Muscle of leg (tissue), 11 donors: ENCODE results near the gene ERVH48-1. TPM values are rescaled to one million over a fixed set of nuclear protein-coding genes. Genes with fewer than 3 reads are reported as not detected.
"Not testable (repeated sequence)": the region's sequence is repeated elsewhere in the genome, so short reads cannot be mapped to it uniquely, and the experiment has no call there.

Source experiments
- DNase-seq: peaks from one replicate; pipeline ENCODE4 v3.0.0; 2013
- H3K27ac ChIP-seq: one replicate; pipeline ENCODE4 v1.5.1; 2013; ENCODE audit warnings: mild to moderate bottlenecking, low read length, control low read depth
- H3K27me3 ChIP-seq: one replicate; pipeline ENCODE4 v1.6.1; 2013; ENCODE audit warnings: low read length; ENCODE audit not compliant: control insufficient read depth, insufficient read depth
- H3K36me3 ChIP-seq: one replicate; pipeline ENCODE4 v1.6.1; 2013; ENCODE audit warnings: low read length; ENCODE audit not compliant: control insufficient read depth, insufficient read depth
- H3K4me1 ChIP-seq: one replicate; pipeline ENCODE4 v1.6.1; 2013; ENCODE audit warnings: low read length; ENCODE audit not compliant: control insufficient read depth, insufficient read depth
- H3K4me3 ChIP-seq: one replicate; pipeline ENCODE4 v1.5.1; 2013; ENCODE audit warnings: low read length, control low read depth
- H3K9me3 ChIP-seq: replicated peaks from 2 replicates; pipeline ENCODE4 v1.6.1; 2013; ENCODE audit warnings: low read depth, low read length; ENCODE audit not compliant: control insufficient read depth
- WGBS: methylation state at CpG from one replicate; pipeline ENCODE4 v1.1.5; 2013; ENCODE audit warnings: missing lambda C conversion rate; ENCODE audit not compliant: insufficient coverage; 5-methylcytosine and 5-hydroxymethylcytosine counted together
- polyA plus RNA-seq, 8 donors: library from polyadenylated mRNA; unstranded; fragments of 120-200 nt; gene quantifications; one replicate each; pipeline versions ENCODE4 v1.2.1 to v1.2.3, GENCODE V29; 2013; ENCODE audit warnings: inconsistent platforms in 1 of 8, low replicate concordance in 1 of 8; ENCODE audit not compliant: insufficient read length in 8 of 8, insufficient read depth in 1 of 8
- total RNA-seq: library from RNA; stranded (reverse); fragments of 120-200 nt; gene quantifications from one replicate; pipeline ENCODE4 v1.2.4, GENCODE V29; 2013

The ERVH48-1 gene
- total and polyA plus RNA-seq, 9 donors, result 0.20 to 1.3 (median 0.46) TPM

DNA sequence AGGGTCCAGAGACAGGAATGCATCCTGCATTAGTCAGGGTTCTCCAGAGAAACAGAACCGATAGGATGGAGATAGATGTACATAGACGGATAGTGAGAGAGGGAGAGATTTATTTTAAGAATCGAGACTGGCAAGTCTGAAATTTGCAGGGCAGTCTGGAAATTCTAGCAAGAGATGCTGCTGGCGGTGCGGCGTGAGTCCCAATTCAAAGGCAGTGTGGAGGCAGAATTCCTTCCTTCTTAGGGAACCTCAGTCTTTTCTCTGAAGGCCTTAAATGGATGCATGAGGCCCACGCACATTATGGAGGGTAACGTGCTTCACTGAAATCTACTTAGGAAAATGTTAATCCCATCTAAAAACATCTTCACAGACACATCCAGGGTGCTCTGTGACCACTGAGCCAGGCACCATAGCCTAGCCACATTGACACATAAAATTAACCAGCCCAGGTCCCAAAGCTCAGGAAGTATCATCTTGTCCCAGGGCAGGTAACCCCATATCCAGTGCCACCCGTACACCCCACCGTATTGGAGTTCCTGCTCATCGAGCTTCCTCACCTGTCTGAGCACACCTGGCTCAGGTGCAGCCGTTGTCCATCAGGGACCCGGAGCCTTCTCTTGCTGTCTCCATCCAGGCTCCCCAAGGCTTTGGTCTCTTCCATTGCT lies 39.2 kb upstream of the ERVH48-1 start:
- Histone ChIP-seq H3K4me1 (no peaks in the 10 kb centered on the region), H3K27me3 (no peaks in the 10 kb centered on the region), H3K27ac (no peak overlapping the region), H3K9me3 (no peaks in the 10 kb centered on the region), H3K4me3 (no peak overlapping the region), H3K36me3 (no peaks in the 10 kb centered on the region)
- 82% methylated on average over 13 of the region's 13 CpGs for WGBS
- no peak for DNase-seq

DNA sequence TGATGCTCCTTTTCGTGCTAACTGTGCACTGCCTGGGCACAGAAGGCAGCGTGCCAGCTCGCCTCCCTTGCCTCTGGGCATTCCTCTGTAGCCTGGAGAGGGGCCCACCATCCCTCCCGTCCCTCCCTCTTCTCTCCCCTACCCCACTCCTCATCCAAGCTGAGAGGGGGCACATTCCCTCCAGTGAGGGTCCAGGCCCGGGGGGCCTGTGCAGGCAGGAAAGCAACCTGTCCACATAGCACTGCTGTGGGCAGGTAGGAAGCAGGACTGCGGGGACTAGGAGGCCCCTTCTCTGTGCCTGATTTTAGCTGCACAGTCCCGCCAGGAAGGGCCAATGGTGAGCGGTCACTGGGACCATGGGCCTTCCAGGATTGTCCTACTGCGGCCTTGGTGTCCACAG lies 38.7 kb upstream of the ERVH48-1 start:
- no peaks in the 10 kb centered on the region for H3K27me3 ChIP-seq
- no peaks in the 10 kb centered on the region for H3K4me1 ChIP-seq
- DNase-seq, result no peak
- no peaks in the 10 kb centered on the region for H3K9me3 ChIP-seq
- no peaks in the 10 kb centered on the region for H3K36me3 ChIP-seq
- 94% methylated on average over 8 of the region's 9 CpGs for WGBS
- H3K27ac ChIP-seq, result no peak overlapping the region
- no peak overlapping the region for H3K4me3 ChIP-seq

DNA sequence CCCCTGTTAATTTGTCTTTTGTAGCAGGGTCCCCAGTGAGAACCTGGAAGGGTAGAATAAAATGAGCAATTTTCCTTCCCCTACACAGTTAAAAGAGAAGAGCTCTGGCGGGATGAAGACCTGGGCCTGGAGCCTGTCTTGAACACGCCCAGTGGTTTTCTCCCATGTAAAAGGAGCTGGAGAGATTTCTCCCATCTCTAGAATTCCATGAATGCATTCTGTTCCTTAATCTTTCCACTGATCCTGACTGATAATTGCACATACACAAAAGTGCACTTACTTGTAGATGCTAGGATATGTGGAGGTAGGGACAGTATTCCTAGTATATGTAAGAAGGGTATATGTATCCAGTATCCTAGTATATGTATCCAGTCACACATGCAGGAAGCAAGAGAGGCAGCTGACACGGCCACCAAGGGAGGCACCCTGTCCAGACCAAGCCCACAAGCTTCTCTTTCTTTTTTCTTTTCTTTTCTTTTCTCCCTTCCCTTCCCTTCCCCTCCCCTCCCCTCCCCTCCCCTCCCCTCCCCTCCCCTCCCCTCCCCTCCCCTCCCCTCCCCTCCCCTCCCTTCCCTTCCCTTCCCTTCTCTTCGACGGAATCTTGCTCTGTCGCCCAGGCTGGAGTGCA lies 37.1 kb upstream of the ERVH48-1 start:
- no peak overlapping the region for H3K4me3 ChIP-seq
- 58% methylated on average over 3 of the region's 6 CpGs for WGBS
- no peaks in the 10 kb centered on the region for H3K9me3 ChIP-seq
- no peaks in the 10 kb centered on the region for H3K27me3 ChIP-seq
- DNase-seq, result no peak
- H3K4me1 ChIP-seq, result no peaks in the 10 kb centered on the region
- no peaks in the 10 kb centered on the region for H3K36me3 ChIP-seq
- no peak overlapping the region for H3K27ac ChIP-seq

DNA sequence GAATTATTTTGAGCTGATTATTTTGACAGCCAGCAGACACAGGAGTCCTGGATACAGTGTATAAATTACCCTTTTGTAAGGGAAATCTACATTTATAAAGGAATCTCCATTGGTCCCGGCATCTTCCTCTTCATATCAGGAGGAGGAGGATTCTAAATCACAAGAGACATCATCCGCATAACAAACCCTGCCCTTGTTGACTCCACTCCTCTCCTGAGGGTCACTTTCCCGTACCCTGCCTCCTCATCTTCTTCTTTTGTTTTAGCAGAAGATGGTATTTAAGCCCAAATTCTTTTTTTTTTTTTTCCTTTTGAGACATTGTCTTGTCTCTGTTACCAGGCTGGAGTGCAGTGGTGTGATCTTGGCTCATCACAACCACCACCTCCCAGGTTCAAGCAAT lies 34.3 kb upstream of the ERVH48-1 start:
- Histone ChIP-seq H3K4me3 (no peak overlapping the region), H3K27ac (no peak overlapping the region), H3K36me3 (no peaks in the 10 kb centered on the region), H3K9me3 (no peaks in the 10 kb centered on the region), H3K27me3 (no peaks in the 10 kb centered on the region), H3K4me1 (no peaks in the 10 kb centered on the region)
- no peak for DNase-seq
- no CpG with 5 or more reads among the region's 3 CpGs for WGBS

GRCh38 chr21:42958122-42958521 lies 32.7 kb upstream of the ERVH48-1 start:
- 86% methylated on average over 6 of the region's 6 CpGs for WGBS
- not testable (repeated sequence) for H3K4me3 ChIP-seq

DNA sequence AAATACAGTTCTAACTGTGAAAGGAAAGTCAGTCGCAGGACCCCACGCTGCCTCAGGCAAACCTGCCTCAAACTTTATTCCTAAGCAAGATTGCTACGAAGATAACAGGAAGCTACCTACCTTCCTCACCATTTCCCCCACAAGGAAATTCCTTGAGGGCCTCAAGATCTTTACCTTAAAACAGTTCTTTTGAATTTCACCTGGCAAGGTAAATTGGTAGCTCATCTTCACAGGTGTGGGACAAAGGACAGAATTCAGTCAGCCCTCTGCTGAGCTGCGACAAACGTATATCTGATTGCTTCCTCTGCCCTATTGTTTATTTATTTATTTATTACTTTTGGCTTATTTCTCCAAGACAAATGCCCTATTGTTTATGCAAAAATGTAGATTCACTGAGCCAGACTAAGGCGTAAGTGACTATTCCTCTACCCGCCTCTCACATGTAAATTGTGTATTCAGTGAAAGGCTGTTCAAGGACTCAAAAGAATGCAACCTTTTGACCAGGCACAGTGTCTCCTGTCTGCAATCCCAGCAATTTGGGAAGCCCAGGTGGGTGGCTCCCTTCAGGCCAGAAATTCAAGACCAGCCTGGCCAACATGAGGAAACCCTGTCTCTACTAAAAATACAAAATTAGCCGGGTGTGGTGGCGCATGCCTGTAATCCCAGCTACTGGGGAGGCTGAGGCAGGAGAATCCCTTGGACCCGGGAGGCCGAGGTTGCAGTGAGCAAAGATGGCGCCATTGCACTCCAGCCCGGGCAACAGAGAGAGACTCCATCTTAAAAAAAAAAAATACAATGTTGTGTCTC lies 31.6 kb upstream of the ERVH48-1 start:
- no peaks in the 10 kb centered on the region for H3K36me3 ChIP-seq
- 87% methylated on average over 7 of the region's 13 CpGs for WGBS

More at GRCh38 chr21:42958122-42958521, 32.7 kb upstream of the ERVH48-1 start:
- not testable (repeated sequence) for H3K4me1 ChIP-seq, H3K27ac ChIP-seq, H3K36me3 ChIP-seq, H3K27me3 ChIP-seq, H3K9me3 ChIP-seq, DNase-seq

GRCh38 chr21:42951193-42951592 lies 25.8 kb upstream of the ERVH48-1 start:
- not testable (repeated sequence) for DNase-seq, H3K36me3 ChIP-seq, H3K4me1 ChIP-seq, H3K27me3 ChIP-seq, H3K9me3 ChIP-seq, H3K4me3 ChIP-seq, H3K27ac ChIP-seq
- WGBS, result no CpG with 5 or more reads among the region's 9 CpGs

More for the DNA sequence above, 31.6 kb upstream of the ERVH48-1 start:
- DNase-seq, result no peak
- H3K27ac ChIP-seq, result no peak overlapping the region
- H3K4me1 ChIP-seq, result no peaks in the 10 kb centered on the region
- no peaks in the 10 kb centered on the region for H3K9me3 ChIP-seq
- H3K27me3 ChIP-seq, result no peaks in the 10 kb centered on the region
- no peak overlapping the region for H3K4me3 ChIP-seq

DNA sequence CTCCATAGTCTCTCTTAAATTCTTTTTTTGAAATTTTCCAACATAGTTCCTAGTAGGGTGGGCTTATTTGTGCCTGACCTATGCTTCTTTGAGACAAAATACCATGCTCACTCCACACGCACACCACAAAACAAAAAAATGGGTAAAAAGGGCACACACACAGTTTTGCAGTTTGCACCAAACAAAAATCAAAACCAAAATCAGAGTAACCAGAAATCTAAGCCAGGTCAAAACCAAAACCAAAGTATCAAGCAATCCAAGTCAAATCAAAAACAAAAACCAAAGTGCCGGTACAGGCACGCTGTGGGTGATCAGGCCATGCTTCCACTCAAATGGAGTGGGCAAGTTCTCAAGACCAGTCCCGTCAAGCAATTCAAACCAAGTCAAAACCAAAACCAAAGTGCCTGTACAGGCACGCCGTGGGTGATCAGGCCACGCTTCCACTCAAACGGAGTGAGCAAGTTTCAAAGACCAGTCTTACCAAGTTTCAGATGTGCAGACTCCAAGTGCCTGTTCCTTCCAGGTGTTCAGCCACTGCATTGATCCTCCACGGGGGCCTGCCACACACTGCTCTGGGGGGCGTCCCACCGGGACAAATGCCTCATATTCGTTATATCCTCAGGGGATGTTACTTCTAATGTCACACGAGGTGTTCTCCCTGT lies 23.8 kb upstream of the ERVH48-1 start:
- not testable (repeated sequence) for H3K27me3 ChIP-seq, DNase-seq, H3K27ac ChIP-seq, H3K4me3 ChIP-seq, H3K4me1 ChIP-seq, H3K36me3 ChIP-seq, H3K9me3 ChIP-seq
- WGBS, result 87% methylated on average over 8 of the region's 13 CpGs

- H3K36me3 ChIP-seq, result no peaks in the 10 kb centered on the region
- H3K4me3 ChIP-seq, result no peak overlapping the region
- no peaks in the 10 kb centered on the region for H3K27me3 ChIP-seq
- H3K9me3 ChIP-seq, result no peaks in the 10 kb centered on the region
- no peak for DNase-seq
- no peak overlapping the region for H3K27ac ChIP-seq
- 72% methylated on average over 1 of the region's 6 CpGs for WGBS
- H3K4me1 ChIP-seq, result peaks cover 31% of the 10 kb centered on the region
Measured at GRCh38 chr21:42942244-42942643, 16.8 kb upstream of the ERVH48-1 start.

GRCh38 chr21:42941696-42942085 lies 16.3 kb upstream of the ERVH48-1 start:
- no peaks in the 10 kb centered on the region for H3K27me3 ChIP-seq
- H3K4me3 ChIP-seq, result no peak overlapping the region
- H3K9me3 ChIP-seq, result no peaks in the 10 kb centered on the region
- H3K4me1 ChIP-seq, result peaks cover 32% of the 10 kb centered on the region
- no peak overlapping the region for H3K27ac ChIP-seq
- H3K36me3 ChIP-seq, result no peaks in the 10 kb centered on the region
- 100% methylated on average over 5 of the region's 6 CpGs for WGBS
- no peak for DNase-seq
